Measurements from ENCODE around the gene CD300LB. TPM values are rescaled to one million over a fixed set of nuclear protein-coding genes. Genes with fewer than 3 reads are reported as not detected.

Gene CD300LB
- total RNA-seq, 1 experiment from 2014 or later = not detected

DNA sequence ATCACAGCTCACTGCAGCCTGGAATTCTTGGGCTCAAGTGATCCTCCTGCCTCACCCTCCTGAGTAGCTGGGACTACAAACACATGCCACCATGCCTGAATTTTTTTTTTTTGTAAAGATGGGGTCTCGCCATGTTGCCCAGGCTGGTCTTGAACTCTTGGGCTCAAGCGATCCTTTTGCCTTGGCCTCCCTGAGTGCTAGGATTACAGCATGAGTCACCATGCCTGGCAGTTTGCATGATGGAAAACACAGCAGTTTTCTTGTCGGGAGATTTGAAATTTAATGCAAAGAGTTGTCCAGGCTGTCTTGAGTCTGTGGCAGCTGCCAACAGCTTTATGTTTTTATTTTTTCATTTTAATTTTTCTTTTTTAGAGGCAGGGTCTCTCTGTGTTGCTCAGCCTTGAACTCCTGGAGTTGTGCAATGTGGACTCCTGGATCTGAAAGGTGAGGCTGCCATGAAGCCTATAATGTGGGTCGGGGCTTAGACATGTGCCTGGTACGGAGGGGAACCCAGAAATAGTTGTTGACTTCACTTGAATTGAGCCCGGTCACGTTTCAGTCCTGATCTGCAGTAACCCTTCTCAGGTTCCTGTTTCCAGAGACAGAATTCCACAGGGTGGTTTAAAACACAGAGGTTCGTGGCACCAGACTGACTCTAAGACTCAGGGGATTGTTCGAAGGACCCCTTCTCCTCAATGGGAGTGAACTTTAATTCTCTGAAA, 46.1 kb downstream of the CD300LB start:
- no peak overlapping the region for H3K56ac ChIP-seq (ENCODE audit: insufficient read length, low read depth, low read length)
- no CpG with 5 or more reads among the region's 9 CpGs for WGBS (ENCODE audit: extremely low coverage, insufficient read length, low lambda C conversion rate)
- no peaks in the 10 kb centered on the region for H3K4me1 ChIP-seq (ENCODE audit: insufficient read depth, low read length)
- H3K79me2 ChIP-seq (ENCODE audit: insufficient read depth, low read length) = no peaks in the 10 kb centered on the region
- no peaks in the 10 kb centered on the region for H4K20me1 ChIP-seq (ENCODE audit: control insufficient read depth, insufficient read depth, insufficient read length)
- H3K23ac ChIP-seq (ENCODE audit: insufficient read length, low read depth, low read length) = no peak overlapping the region
- no peak overlapping the region for H4K5ac ChIP-seq (ENCODE audit: insufficient read length, low read depth, low read length)
- H2AFZ ChIP-seq (ENCODE audit: low read length) = no peak overlapping the region
- H2BK12ac ChIP-seq (ENCODE audit: insufficient read length, low read depth, low read length) = no peak overlapping the region
- no peak overlapping the region for H2BK5ac ChIP-seq (ENCODE audit: insufficient read length, low read length)
- no peak overlapping the region for H3K4ac ChIP-seq (ENCODE audit: low read depth, low read length)
- H3K9me3 ChIP-seq (ENCODE audit: control insufficient read depth, low read depth, low read length) = no peaks in the 10 kb centered on the region
- no peak overlapping the region for H3K27ac ChIP-seq (ENCODE audit: insufficient read length, low read depth, low read length)
- H4K8ac ChIP-seq (replicated peaks; ENCODE audit: insufficient read length, low read depth, low read length) = no peak overlapping the region
- no peak overlapping the region for H2BK15ac ChIP-seq (ENCODE audit: low read depth, low read length)
- Mint-ChIP-seq H3K9me3 (peaks cover 15% of the 10 kb centered on the region in 2 experiments), H3K27ac (no peak overlapping the region), H3K27me3 (ENCODE audit: low read depth) (peaks cover 50% of the 10 kb centered on the region), H3K4me1 (no peaks in the 10 kb centered on the region), H3K36me3 (ENCODE audit: insufficient read depth in 1 of 3, low read depth in 3 of 3) (peaks cover 0 to 9% (median 3%) of the 10 kb centered on the region in 3 experiments; a peak in 3 of 7 replicates), H3K4me3 (no peak overlapping the region)
- H3K9ac ChIP-seq (ENCODE audit: extremely low read depth, insufficient read length, low read length) = no peak overlapping the region
- DNase-seq = peak; percentile 17
- no peaks in the 10 kb centered on the region for H3K27me3 ChIP-seq (ENCODE audit: insufficient read depth, low read length)
- no peak overlapping the region for H3K14ac ChIP-seq (ENCODE audit: insufficient read depth, low read length)
- TF ChIP-seq, protein P1, sequence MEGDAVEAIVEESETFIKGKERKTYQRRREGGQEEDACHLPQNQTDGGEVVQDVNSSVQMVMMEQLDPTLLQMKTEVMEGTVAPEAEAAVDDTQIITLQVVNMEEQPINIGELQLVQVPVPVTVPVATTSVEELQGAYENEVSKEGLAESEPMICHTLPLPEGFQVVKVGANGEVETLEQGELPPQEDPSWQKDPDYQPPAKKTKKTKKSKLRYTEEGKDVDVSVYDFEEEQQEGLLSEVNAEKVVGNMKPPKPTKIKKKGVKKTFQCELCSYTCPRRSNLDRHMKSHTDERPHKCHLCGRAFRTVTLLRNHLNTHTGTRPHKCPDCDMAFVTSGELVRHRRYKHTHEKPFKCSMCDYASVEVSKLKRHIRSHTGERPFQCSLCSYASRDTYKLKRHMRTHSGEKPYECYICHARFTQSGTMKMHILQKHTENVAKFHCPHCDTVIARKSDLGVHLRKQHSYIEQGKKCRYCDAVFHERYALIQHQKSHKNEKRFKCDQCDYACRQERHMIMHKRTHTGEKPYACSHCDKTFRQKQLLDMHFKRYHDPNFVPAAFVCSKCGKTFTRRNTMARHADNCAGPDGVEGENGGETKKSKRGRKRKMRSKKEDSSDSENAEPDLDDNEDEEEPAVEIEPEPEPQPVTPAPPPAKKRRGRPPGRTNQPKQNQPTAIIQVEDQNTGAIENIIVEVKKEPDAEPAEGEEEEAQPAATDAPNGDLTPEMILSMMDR (conservative IDR thresholded peaks at IDR 0.05) = no peak
- H2AK5ac ChIP-seq (ENCODE audit: insufficient read length, low read length) = no peak overlapping the region
- no peak overlapping the region for H3K18ac ChIP-seq (ENCODE audit: insufficient read length, low read depth, low read length)
- no peaks in the 10 kb centered on the region for H3K79me1 ChIP-seq (ENCODE audit: insufficient read depth, low read depth, low read length, poor library complexity, severe bottlenecking)
- H2BK120ac ChIP-seq (ENCODE audit: low read depth, low read length, poor library complexity, severe bottlenecking) = no peak overlapping the region
- H4K91ac ChIP-seq (ENCODE audit: insufficient read length, low read depth, low read length) = no peak overlapping the region
- H3K23me2 ChIP-seq (ENCODE audit: insufficient read length, low read depth, low read length, poor library complexity, severe bottlenecking) = no peaks in the 10 kb centered on the region
- no peak overlapping the region for H3K4me2 ChIP-seq (ENCODE audit: insufficient read depth, insufficient read length, low read length)
- no peak overlapping the region for H3T11ph ChIP-seq (ENCODE audit: low read length)
- no peak overlapping the region for H2BK20ac ChIP-seq (ENCODE audit: low read depth, low read length, poor library complexity, severe bottlenecking)
